ENCODE measurements around the gene MYO7A. TPM values are rescaled to one million over a fixed set of nuclear protein-coding genes. Genes with fewer than 3 reads are reported as not detected.

The MYO7A gene
- total RNA-seq, 1 donor from 2014 or later, result 0.23 TPM

- H3K4me3 ChIP-seq (ENCODE audit: low read depth, low read length), result no peak overlapping the region
- no peak for DNase-seq (ENCODE audit: low read depth)
- no peak for TF ChIP-seq CTCF (conservative IDR thresholded peaks at IDR 0.05; ENCODE audit: low read depth, low read length)
Measured at GRCh38 chr11:77193911-77194830, 66.1 kb downstream of the MYO7A start.

- DNase-seq (ENCODE audit: low read depth), result no peak
- H3K4me3 ChIP-seq (ENCODE audit: low read depth, low read length), result no peak overlapping the region
- no peak for TF ChIP-seq CTCF (conservative IDR thresholded peaks at IDR 0.05; ENCODE audit: low read depth, low read length)
Measured at GRCh38 chr11:77195071-77195755, 67.2 kb downstream of the MYO7A start.

- DNase-seq (ENCODE audit: low read depth), result no peak
- H3K4me3 ChIP-seq (ENCODE audit: low read depth, low read length), result no peak overlapping the region
Measured at GRCh38 chr11:77196961-77197360, 68.9 kb downstream of the MYO7A start.

GRCh38 chr11:77197626-77198320, 69.7 kb downstream of the MYO7A start:
- H3K4me3 ChIP-seq (ENCODE audit: low read depth, low read length), result no peak overlapping the region
- no peak for TF ChIP-seq CTCF (conservative IDR thresholded peaks at IDR 0.05; ENCODE audit: low read depth, low read length)
- no peak for DNase-seq (ENCODE audit: low read depth)

More at GRCh38 chr11:77196961-77197360, 68.9 kb downstream of the MYO7A start:
- no peak for TF ChIP-seq CTCF (conservative IDR thresholded peaks at IDR 0.05; ENCODE audit: low read depth, low read length)

GRCh38 chr11:77198440-77198849, 70.4 kb downstream of the MYO7A start:
- no peak for DNase-seq (ENCODE audit: low read depth)
- peak; percentile 44 for TF ChIP-seq CTCF (conservative IDR thresholded peaks at IDR 0.05; ENCODE audit: low read depth, low read length)
- H3K4me3 ChIP-seq (ENCODE audit: low read depth, low read length), result no peak overlapping the region

- DNase-seq (ENCODE audit: low read depth), result no peak
- TF ChIP-seq CTCF (conservative IDR thresholded peaks at IDR 0.05; ENCODE audit: low read depth, low read length), result no peak
- no peak overlapping the region for H3K4me3 ChIP-seq (ENCODE audit: low read depth, low read length)
Measured at GRCh38 chr11:77199137-77199745, 71.2 kb downstream of the MYO7A start.

Measured in epithelial cell of proximal tubule (primary cell).